A673 (cell line): Measurements from ENCODE around the gene WDFY3. TPM values are rescaled to one million over a fixed set of nuclear protein-coding genes. Genes with fewer than 3 reads are reported as not detected.

ENCODE experiments used
- BruUV-seq: library from RNA; stranded (reverse); fragments of 400-500 nt; replicated peaks from 2 replicates; lab custom pipeline; 2021; lab: Mats Ljungman, UMichigan
- CTCF ChIA-PET: fragments of 300-600 bp; sonication (Branson Sonifier 250); formaldehyde crosslinking; loops from one replicate; lab custom pipeline; 2022; ENCODE audit warnings: antibody characterized with exemption; lab: Charles Lee
- POLR2A ChIA-PET: fragments of 300-600 bp; sonication (Branson Sonifier 250); formaldehyde crosslinking; loops from one replicate; lab custom pipeline; 2022; ENCODE audit warnings: antibody characterized with exemption; ENCODE audit not compliant: low non-redundant PET; lab: Charles Lee
- DNase-seq: peaks from one replicate; pipeline ENCODE4 v3.0.0-alpha.2; 2015; ENCODE audit warnings: low spot score
- H3K27ac ChIP-seq: fragments of 200-600 bp; sonication (generic); 2 replicates; pipeline ENCODE4 v1.5.1; 2016; ENCODE audit warnings: mixed run types, low read depth, mild to moderate bottlenecking, mixed read lengths, antibody characterized with exemption, low read length; ENCODE audit not compliant: poor library complexity, severe bottlenecking
- H3K27me3 ChIP-seq: fragments of 200-600 bp; sonication (generic); replicated peaks from 2 replicates; pipeline ENCODE4 v1.6.1; 2017; ENCODE audit warnings: mixed run types, low read depth, mild to moderate bottlenecking, mixed read lengths, antibody characterized with exemption, low read length; ENCODE audit not compliant: insufficient read depth, poor library complexity
- H3K36me3 ChIP-seq: fragments of 200-600 bp; sonication (generic); 2 replicates; pipeline ENCODE4 v1.6.1; 2016; ENCODE audit warnings: mixed run types, mild to moderate bottlenecking, mixed read lengths, antibody characterized with exemption, low read length; ENCODE audit not compliant: insufficient read depth, poor library complexity, severe bottlenecking
- H3K4me1 ChIP-seq: fragments of 200-600 bp; sonication (generic); 2 replicates; pipeline ENCODE4 v1.6.1; 2017; ENCODE audit warnings: mixed run types, mild to moderate bottlenecking, mixed read lengths, antibody characterized with exemption, low read length; ENCODE audit not compliant: insufficient read depth, poor library complexity, severe bottlenecking
- H3K4me3 ChIP-seq: fragments of 200-600 bp; sonication (generic); 2 replicates; pipeline ENCODE4 v1.5.1; 2016; ENCODE audit warnings: low read depth, mixed run types, mild to moderate bottlenecking, mixed read lengths, low read length; ENCODE audit not compliant: poor library complexity, severe bottlenecking
- H3K9me3 ChIP-seq: fragments of 200-600 bp; sonication (generic); 2 replicates; pipeline ENCODE4 v1.6.1; 2016; ENCODE audit warnings: mixed run types, low read depth, mild to moderate bottlenecking, mixed read lengths, antibody characterized with exemption, low read length; ENCODE audit not compliant: poor library complexity, severe bottlenecking
- CTCF ChIP-seq: fragments of 300-800, 200-600 bp; sonication (generic); conservative IDR thresholded peaks from 2 replicates; pipeline ENCODE4 v1.5.1; 2017; ENCODE audit warnings: low read depth, mild to moderate bottlenecking, antibody characterized with exemption, low read length, moderate library complexity, mixed read lengths
- EZH2 ChIP-seq: fragments of 200-600 bp; sonication (generic); IDR thresholded peaks from 2 replicates; pipeline ENCODE4 v1.6.1; 2017; ENCODE audit warnings: borderline replicate concordance, low read depth, mild to moderate bottlenecking, mixed read lengths, antibody characterized with exemption, low read length; ENCODE audit not compliant: poor library complexity, severe bottlenecking
- intact Hi-C: fragments of 100-400 bp; cut with micrococcal nuclease; formaldehyde crosslinking; loops from one replicate; pipeline ENCODE4 v1.10.0; 2022; ENCODE audit not compliant: unreplicated experiment
- total RNA-seq: library from RNA; stranded (reverse); gene quantifications from 2 replicates; pipeline ENCODE4 v1.2.3, GENCODE V29; 2021

The WDFY3 gene
- total RNA-seq, 1 experiment from 2014 or later, result 43.4 TPM

GRCh38 chr4:84879651-84880200, 86.8 kb downstream of the WDFY3 start:
- TF ChIP-seq EZH2, result no peak
- no peak for TF ChIP-seq CTCF
- H3K9me3 ChIP-seq, result no peaks in the 10 kb centered on the region
- no peaks in the 10 kb centered on the region for H3K27me3 ChIP-seq
- H3K27ac ChIP-seq, result no peak overlapping the region
- no peaks in the 10 kb centered on the region for H3K4me1 ChIP-seq
- BruUV-seq, result no TSS peak
- POLR2A ChIA-PET, result no interaction called here
- H3K36me3 ChIP-seq, result no peaks in the 10 kb centered on the region
- CTCF ChIA-PET, result no interaction called here
- H3K4me3 ChIP-seq, result no peak overlapping the region
- DNase-seq, result no peak
- intact Hi-C loops, result no loop called here

- H3K36me3 ChIP-seq, result no peaks in the 10 kb centered on the region
- no peaks in the 10 kb centered on the region for H3K9me3 ChIP-seq
- intact Hi-C loops, result no loop called here
- no peaks in the 10 kb centered on the region for H3K4me1 ChIP-seq
- ChIA-PET POLR2A (no interaction called here), CTCF (no interaction called here)
- H3K4me3 ChIP-seq, result no peak overlapping the region
- DNase-seq, result no peak
- no peaks in the 10 kb centered on the region for H3K27me3 ChIP-seq
- TF ChIP-seq EZH2 (no peak), CTCF (no peak)
- no TSS peak for BruUV-seq
- H3K27ac ChIP-seq, result no peak overlapping the region
Measured at GRCh38 chr4:84878546-84878945, 87.9 kb downstream of the WDFY3 start.

GRCh38 chr4:84878090-84878489, 88.4 kb downstream of the WDFY3 start:
- no peaks in the 10 kb centered on the region for H3K27me3 ChIP-seq
- TF ChIP-seq CTCF, result no peak
- no peak for TF ChIP-seq EZH2
- H3K4me1 ChIP-seq, result no peaks in the 10 kb centered on the region
- no peaks in the 10 kb centered on the region for H3K36me3 ChIP-seq
- intact Hi-C loops, result no loop called here
- H3K27ac ChIP-seq, result no peak overlapping the region
- no peaks in the 10 kb centered on the region for H3K9me3 ChIP-seq
- no TSS peak for BruUV-seq
- ChIA-PET POLR2A (no interaction called here), CTCF (no interaction called here)
- no peak for DNase-seq
- no peak overlapping the region for H3K4me3 ChIP-seq
